HG03103 (cell line): ENCODE results near the gene IL1RAP.

Source experiments
- ATAC-seq: cut with Tn5 transposase; IDR thresholded peaks from one replicate; pipeline ENCODE4 v1.9.1; 2021; ENCODE audit warnings: low read depth; ENCODE audit not compliant: unreplicated experiment

Gene IL1RAP

DNA sequence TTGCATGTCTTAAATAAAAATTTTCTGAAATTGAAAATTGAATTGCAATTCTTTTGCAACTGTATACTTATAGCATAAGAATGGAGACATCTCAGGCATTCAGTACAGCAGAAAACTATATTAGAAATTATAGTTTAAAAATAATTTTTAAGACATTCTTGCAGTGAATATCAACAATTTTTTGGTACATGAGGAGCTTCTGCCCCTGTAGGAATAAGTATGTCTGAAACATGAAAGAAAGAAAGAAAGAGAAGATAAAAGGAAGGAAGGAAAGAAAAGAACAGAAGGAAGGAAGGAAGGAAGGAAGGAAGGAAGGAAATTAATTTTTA is 183.6 kb downstream of the IL1RAP start:
- ATAC-seq = no peak

DNA sequence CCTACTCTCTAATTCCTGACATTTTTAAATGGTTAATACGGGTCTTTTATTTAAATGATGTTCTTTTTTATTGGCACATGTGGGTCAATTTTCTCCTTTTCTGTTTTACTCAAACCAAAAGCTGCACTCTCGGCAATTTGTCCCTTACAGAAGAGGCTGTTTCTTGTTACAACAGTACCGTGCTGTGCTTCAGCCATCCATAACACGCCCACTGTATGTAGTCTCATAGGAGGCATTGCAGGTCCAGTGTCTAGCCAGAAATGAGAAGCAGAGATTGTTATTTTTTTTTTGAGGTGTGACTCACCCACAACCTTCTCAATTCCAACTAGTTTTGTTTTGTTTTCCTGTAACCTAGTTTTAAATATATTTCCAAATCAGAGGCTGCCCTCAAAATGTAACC is 184.0 kb downstream of the IL1RAP start:
- ATAC-seq = no peak

DNA sequence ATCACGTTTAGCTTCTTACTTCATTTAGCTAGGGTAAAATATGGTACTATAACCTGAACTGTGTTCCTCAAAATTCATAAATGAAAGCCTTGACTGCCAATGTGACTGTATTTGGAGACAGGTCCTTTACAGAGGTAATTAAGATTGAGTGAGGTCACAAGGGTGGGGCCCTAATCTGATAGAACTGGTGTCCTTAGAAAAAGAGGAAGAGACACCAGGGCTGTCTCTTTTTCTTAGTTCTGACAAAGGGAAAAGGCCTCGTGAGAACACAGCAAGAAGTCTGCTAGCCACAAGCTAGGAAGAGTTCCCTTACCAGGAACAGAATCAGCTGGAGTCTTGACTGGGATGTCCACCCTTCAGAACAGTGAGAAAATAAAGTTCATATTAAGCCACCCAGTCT is 185.9 kb downstream of the IL1RAP start:
- ATAC-seq = no peak

DNA sequence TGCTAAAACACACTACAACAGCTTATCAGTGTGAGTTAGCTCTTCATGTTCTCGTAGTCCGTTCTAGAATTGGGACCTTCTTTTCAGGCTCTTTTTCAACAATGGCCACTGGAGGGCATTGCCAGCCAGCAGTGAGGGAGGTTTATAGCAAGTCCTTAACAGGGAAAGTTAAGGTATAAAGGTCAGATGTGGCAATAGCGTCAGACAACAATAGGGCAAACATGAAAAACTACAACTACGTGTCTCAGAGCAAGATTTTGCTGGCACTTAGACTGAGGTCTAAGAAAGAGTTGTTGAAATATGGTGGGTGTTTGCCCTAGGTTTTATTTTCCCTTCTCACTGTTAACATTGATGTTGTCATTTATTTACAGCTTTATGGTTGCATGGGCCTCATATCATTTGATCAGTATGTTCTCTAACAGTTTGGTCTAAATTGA is 187.2 kb downstream of the IL1RAP start:
- no peak for ATAC-seq

DNA sequence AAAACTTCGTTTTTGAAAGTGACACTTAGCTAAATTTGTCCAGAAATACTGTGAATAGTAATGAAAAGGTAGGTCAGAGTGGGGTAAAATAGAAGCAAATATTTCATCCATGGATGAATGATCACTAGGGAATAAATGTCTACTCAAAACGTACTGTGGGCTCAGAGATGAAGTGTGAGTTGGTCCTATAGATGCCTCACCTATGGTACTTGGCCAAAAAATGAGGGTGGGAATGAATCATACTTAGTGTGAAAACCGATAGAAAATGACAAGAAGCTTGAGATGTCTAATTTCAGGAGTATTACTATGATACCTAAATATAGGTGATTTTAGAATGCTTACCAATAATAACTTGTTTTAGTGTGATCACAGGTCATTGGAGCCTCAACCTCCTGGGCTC is 192.7 kb downstream of the IL1RAP start:
- ATAC-seq = no peak
